GM18498 (cell line): Measurements from ENCODE around the gene NMNAT2.
A peak's percentile ranks its signal among the peaks of the same experiment; 100 is the strongest.
"Not testable (repeated sequence)": the region's sequence is repeated elsewhere in the genome, so short reads cannot be mapped to it uniquely, and the experiment has no call there.

Experiments
- ATAC-seq: cut with Tn5 transposase; IDR thresholded peaks from one replicate; pipeline ENCODE4 v1.9.1; 2021; ENCODE audit warnings: mild to moderate bottlenecking, moderate library complexity; ENCODE audit not compliant: unreplicated experiment

The NMNAT2 gene

DNA sequence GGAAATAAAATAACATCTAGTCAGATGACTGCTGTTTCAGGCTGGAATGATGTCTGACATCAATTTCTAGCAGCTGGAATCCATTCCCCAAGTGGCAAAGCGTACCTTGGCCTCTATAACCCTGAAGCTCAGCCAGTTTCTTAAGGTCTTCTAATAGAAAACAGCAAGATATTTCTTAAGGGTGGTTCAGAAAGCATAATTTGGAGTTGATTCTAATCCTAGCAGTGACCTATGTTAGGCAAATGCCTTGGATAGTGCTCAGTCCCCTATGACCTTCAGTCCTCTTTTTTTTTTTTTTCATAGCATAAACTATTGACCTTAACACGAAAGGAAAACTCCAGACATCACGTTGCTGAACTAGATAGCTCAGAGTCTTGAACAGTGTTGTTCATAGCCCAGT is 175.6 kb downstream of the NMNAT2 start:
- ATAC-seq = no peak

GRCh38 chr1:183241471-183241870 is 176.7 kb downstream of the NMNAT2 start:
- ATAC-seq = no peak

GRCh38 chr1:183240853-183241252 is 177.3 kb downstream of the NMNAT2 start:
- ATAC-seq = not testable (repeated sequence)

DNA sequence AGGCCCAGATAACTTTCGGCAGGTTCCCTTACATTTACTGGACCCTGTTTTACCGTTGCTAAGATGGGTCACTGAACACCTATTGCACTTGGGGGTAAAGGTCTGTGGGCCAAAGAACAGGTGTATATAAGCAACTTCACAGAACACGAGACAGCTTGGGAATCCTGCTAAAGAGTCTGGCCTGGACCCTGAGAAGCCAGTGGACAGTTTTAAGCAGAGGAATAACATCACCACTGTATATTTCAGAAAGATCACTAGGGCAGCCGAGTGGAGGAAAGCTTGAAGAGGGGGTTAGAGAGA is 177.7 kb downstream of the NMNAT2 start:
- no peak for ATAC-seq

DNA sequence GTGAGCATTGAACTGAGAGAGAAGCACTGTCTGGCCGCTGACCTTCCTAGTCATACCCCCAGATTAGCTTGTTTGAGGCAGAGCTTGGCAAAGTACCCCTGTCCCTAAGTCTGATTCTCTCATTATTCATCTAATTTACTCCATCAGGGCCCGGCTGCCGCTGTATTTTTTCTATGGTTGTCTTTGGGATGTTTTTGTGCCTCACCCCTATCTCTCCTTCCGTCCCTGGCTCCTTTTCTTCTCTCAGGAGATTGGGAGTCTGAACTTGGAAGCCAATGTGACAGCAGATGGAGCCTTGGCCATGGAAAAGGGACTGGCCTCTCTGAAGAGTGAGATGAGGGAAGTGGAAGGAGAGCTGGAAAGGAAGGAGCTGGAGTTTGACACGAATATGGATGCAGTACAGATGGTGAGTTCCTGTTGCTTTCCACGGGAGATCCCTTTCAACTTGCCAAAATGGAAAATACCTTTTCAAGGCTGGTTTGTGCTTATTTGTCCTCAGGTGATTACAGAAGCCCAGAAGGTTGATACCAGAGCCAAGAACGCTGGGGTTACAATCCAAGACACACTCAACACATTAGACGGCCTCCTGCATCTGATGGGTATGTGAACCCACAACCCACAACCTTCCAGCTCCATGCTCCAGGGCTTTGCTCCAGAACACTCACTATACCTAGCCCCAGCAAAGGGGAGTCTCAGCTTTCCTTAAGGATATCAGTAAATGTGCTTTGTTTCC is 178.2 kb downstream of the NMNAT2 start:
- ATAC-seq = no peak

DNA sequence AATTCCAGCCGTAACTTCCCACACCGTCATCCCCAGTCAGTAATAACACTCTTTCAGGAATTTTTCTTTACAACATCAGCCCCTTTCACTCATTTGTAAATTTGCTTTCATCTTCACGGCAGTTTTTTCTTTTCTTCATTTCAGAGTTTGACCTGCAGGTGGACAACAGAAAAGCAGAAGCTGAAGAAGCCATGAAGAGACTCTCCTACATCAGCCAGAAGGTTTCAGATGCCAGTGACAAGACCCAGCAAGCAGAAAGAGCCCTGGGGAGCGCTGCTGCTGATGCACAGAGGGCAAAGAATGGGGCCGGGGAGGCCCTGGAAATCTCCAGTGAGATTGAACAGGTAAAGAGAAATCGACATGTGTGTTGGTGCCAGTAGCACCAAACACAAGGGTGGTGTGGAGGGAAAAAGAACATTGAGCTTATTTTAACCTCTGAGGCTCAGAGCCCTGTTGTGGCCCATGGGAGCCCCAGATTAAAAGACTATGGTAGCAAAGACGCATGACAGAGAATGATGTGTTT is 178.9 kb downstream of the NMNAT2 start:
- ATAC-seq = no peak

- ATAC-seq = no peak
Observed at GRCh38 chr1:183238071-183238470, 180.1 kb downstream of the NMNAT2 start.

- ATAC-seq = no peak
Observed at GRCh38 chr1:183237046-183237445, 181.1 kb downstream of the NMNAT2 start.

DNA sequence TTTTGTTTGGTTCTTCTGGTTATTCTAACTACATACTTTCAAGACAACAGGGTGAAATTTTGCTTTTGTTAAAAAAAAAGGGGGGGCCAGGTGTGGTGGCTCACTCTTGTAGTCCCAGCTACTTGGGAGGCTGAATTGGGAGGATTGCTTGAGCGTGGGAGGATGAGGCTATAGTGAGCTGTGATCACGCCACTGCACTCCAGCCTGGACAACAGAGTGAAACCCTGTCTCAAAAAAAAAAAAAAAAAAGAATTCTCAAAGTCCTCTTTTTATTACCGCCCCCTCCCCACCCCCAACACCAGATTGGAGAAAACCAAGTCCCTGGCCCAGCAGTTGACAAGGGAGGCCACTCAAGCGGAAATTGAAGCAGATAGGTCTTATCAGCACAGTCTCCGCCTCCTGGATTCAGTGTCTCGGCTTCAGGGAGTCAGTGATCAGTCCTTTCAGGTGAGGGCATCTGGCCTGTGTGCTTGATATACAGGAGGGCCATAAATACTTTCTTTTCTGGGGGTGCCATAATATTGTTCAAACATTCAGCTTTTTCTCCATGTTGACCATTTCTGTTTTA is 181.9 kb downstream of the NMNAT2 start:
- ATAC-seq = no peak

DNA sequence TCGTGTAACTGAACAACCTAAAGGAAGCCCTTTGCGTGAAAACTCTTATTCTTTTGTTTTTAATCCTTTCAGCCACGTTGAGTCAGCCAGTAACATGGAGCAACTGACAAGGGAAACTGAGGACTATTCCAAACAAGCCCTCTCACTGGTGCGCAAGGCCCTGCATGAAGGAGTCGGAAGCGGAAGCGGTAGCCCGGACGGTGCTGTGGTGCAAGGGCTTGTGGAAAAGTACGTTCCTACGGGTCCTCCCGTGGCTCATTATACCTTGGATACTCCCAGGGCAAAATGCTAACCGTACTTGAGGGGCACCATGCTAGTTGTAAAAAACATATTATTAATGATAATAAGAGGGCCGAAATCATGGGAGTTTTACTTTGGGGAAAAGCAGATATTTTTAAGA is 182.7 kb downstream of the NMNAT2 start:
- no peak for ATAC-seq

DNA sequence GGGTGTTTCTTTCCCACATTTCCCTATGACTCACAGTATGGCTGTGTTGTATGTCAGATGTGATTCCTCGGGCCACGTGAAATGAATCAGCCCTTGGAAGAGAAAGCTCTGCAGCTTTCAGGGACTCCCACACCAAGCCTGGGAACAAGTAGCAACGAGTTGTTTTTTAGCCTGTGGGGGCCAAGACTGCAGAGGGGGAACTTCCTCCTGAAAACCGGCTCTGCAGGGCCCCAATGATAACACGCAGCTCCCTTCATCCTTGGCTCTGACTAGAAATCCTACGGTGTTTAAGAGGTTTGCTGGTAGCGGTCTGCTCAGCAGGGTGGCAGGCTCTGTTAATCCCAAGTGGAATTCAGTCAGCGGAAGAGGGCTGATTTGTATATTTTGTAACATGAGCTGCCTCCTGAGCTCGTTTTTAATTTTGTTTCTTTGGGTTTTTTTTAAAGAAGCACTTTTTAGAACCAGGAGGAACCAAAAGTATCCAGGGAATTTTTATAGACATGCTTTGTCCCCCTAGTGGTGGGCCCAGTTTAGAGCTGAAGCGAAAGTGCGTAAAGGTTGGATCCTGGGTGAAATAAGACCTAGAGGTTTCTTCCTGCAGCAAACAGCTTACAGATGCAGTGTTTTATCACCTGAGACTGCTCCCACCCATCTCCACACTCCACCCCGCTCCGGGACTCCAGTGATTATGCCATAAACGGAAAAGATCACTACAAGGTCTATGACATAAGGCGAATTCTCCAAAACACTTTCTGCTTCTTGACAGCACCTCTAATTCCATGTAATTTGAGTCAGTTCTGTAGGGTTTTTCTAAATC is 183.3 kb downstream of the NMNAT2 start:
- no peak for ATAC-seq

GRCh38 chr1:183233113-183233512 is 185.1 kb downstream of the NMNAT2 start:
- ATAC-seq = no peak

DNA sequence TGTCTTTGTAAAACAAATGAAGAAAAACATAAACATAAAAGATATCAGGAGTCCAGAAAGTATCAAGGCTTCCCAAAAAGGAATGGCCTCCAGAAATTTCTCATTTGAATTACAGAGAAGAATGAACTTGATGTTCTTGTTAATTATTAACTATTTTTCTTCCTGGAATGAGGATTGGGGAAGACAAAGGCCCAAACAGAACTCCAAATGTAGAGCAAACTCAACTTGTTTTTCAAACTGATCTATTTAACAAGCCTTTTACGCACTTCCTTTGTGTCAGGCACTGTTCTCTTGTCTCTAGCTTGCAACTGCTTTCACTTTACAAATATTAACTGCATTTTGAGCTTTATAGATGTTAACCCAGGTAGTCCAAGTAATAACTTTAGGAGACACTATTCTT is 186.6 kb downstream of the NMNAT2 start:
- ATAC-seq = no peak

GRCh38 chr1:183230413-183230812 is 187.8 kb downstream of the NMNAT2 start:
- ATAC-seq = no peak

DNA sequence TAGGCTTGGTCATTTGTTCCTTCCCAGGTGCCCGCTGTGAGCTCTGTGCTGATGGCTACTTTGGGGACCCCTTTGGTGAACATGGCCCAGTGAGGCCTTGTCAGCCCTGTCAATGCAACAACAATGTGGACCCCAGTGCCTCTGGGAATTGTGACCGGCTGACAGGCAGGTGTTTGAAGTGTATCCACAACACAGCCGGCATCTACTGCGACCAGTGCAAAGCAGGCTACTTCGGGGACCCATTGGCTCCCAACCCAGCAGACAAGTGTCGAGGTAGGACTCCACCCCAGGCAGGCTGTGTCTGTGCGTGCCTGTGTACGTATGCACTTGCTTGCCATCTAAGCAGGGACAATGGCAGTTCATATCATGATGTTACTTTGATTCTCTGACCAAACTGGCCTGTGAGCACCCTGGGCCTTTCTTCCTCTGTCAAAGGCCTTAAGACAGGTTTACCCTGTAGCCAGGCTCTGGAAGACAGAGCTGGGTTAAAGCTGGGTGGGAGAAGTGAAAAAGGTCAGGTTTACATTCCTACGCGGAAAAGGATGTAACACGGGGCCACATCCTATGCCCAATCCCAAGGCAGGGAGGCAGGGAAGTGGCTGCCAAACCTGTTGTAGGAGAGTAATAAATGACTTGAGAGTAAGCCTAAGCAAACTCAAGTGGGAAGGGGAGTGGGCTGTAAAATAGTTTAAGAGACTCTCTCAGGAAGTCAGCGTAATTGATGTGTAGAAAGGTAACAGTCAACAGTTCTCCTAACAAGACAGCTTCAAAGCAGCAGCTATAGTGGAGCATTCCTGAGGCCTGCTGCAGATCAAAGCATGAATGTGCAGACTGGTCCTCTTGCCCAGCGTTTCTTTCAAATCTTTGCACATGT is 189.6 kb downstream of the NMNAT2 start:
- ATAC-seq = no peak

DNA sequence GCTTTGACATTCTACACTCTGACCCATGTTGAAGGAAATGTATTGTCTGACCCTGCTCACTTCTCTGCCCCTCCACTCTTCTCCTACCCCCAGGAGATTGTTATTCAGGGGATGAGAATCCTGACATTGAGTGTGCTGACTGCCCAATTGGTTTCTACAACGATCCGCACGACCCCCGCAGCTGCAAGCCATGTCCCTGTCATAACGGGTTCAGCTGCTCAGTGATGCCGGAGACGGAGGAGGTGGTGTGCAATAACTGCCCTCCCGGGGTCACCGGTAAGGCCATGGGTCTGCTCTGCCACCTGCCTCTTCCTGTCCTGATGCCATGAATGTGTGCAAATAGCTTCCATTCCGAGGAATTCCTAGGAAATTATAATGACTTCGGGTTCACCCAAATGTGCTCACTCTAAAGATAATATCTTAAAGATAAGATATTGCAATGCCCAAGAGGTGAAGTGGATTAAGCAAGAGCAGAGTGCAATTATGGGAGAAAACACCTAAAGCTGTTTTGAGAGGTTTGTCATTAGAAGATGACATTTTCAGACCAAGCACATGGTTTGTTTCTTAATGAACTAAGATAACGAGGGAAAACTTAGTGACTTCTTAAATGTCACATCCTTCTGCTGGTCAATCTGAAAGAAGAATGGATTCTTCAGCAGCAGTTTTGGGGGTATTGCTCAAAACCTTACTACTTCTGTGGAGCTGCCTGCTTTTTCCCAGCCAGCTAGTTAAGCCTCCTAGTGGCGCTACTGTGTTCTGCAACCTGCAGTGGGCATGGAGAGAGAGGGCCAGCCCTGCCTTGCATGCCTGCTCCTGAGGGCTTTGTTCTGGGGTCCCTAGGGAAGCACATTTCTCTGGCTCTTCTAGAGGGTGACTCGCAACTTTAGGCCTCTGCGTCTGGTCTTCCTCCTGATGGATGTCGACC is 190.5 kb downstream of the NMNAT2 start:
- ATAC-seq = peak; percentile 65

- ATAC-seq = no peak
Observed at GRCh38 chr1:183226963-183227362, 191.2 kb downstream of the NMNAT2 start.

- no peak for ATAC-seq
Observed at GRCh38 chr1:183226361-183226760, 191.8 kb downstream of the NMNAT2 start.

DNA sequence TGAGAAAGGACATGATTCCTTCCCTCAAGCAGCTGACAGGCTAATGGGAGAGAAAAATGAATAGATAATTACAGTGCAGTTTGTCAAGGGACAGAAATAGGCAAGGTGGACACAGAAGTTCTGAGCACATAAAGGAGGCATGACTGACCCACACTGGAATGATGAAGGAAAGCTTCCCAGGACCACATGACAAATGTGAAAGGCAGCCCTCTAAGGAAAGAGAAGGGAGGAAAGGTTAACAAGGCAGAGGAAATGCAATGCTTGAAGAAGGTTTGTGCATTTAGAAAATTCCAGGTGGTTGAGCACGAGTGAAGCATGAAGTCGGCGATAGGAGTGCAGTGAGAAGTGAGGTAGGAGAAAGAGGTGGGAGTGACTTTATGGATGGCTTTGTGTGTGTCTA is 194.7 kb downstream of the NMNAT2 start:
- no peak for ATAC-seq

- no peak for ATAC-seq
Observed at GRCh38 chr1:183222909-183223308, 195.3 kb downstream of the NMNAT2 start.
